SK-N-SH (cell line): ENCODE data around the gene LRRC3C. TPM values are rescaled to one million over a fixed set of nuclear protein-coding genes. Genes with fewer than 3 reads are reported as not detected.
A peak's percentile ranks its signal among the peaks of the same experiment; 100 is the strongest.

Experiments
- CTCF ChIA-PET: fragments of 300-600, 350-600 bp; formaldehyde crosslinking; extraction: SDS; loops from one replicate; lab custom pipeline; 2021; lab: Yijun Ruan, JAX
- POLR2A ChIA-PET: fragments of 350-600 bp; sonication (Branson Sonifier 250); formaldehyde crosslinking; extraction: SDS; loops from one replicate; lab custom pipeline; 2020; ENCODE audit warnings: antibody characterized with exemption, inconsistent platforms; lab: Yijun Ruan, JAX
- DNase-seq: peaks from one replicate; pipeline ENCODE4 v3.0.0; 2012
- H2AFZ ChIP-seq: fragments of 200-600 bp; sonication (generic); 2 replicates; pipeline ENCODE4 v1.8.1; 2016; ENCODE audit warnings: antibody characterized with exemption, mild to moderate bottlenecking, low read depth
- H3F3A ChIP-seq: fragments of 200-600 bp; sonication (generic); replicated peaks from 2 replicates; pipeline ENCODE3; 2016; ENCODE audit warnings: antibody characterized with exemption, mild to moderate bottlenecking; ENCODE audit not compliant: insufficient read depth
- H3K27ac ChIP-seq, 2 experiments: fragments of 200-500 bp in 1 of 2; fragments of 200-600 bp in 1 of 2; sonication (Bioruptor generic) in 1 of 2; sonication (generic), shearing (Covaris generic) in 1 of 2; 2 replicates each; pipeline versions ENCODE4 v1.5.1 to v1.6.1; 2014 to 2016; ENCODE audit warnings: low read depth in 2 of 2, inconsistent platforms in 1 of 2, low read length in 1 of 2, mild to moderate bottlenecking in 1 of 2, mixed read lengths in 1 of 2
- H3K27me3 ChIP-seq: fragments of 200-600 bp; sonication (generic), shearing (Covaris generic); 2 replicates; pipeline ENCODE4 v1.6.1; 2016; ENCODE audit warnings: mixed run types; ENCODE audit not compliant: insufficient read depth
- H3K36me3 ChIP-seq, 2 experiments: fragments of 200-500 bp in 1 of 2; fragments of 200-600 bp in 1 of 2; sonication (Bioruptor generic) in 1 of 2; sonication (generic) in 1 of 2; replicated peaks in 1 of 2; 2 replicates each; pipeline versions ENCODE3 to v1.5.1; 2014 to 2016; ENCODE audit warnings: low read length in 1 of 2, mild to moderate bottlenecking in 1 of 2; ENCODE audit not compliant: insufficient read depth in 2 of 2, control insufficient read depth in 1 of 2
- H3K4me1 ChIP-seq, 2 experiments: fragments of 200-500 bp in 1 of 2; fragments of 200-600 bp in 1 of 2; sonication (Bioruptor generic) in 1 of 2; sonication (generic), shearing (Covaris generic) in 1 of 2; 2 replicates each; pipeline versions ENCODE4 v1.5.1 to v1.6.1; 2014 to 2016; ENCODE audit warnings: low read depth in 1 of 2, low read length in 1 of 2, mixed run types in 1 of 2; ENCODE audit not compliant: insufficient read depth in 2 of 2, control insufficient read depth in 1 of 2
- H3K4me2 ChIP-seq: fragments of 200-600 bp; sonication (generic), shearing (Covaris generic); 2 replicates; pipeline ENCODE4 v1.6.1; 2017; ENCODE audit warnings: mixed run types
- H3K4me3 ChIP-seq, 2 experiments: fragments of 200-500 bp in 1 of 2; fragments of 200-600 bp in 1 of 2; sonication (Bioruptor generic) in 1 of 2; sonication (generic), shearing (Covaris generic) in 1 of 2; 2 replicates each; pipeline versions ENCODE4 v1.5.1 to v1.8.1; 2014 to 2016; ENCODE audit warnings: low read depth in 2 of 2, inconsistent platforms in 1 of 2, low read length in 1 of 2, mild to moderate bottlenecking in 1 of 2, mixed read lengths in 1 of 2, moderate library complexity in 1 of 2
- H3K79me2 ChIP-seq: fragments of 200-600 bp; sonication (generic); 2 replicates; pipeline ENCODE4 v1.8.1; 2017; ENCODE audit warnings: mild to moderate bottlenecking; ENCODE audit not compliant: insufficient read depth
- H3K9ac ChIP-seq: fragments of 200-600 bp; sonication (generic); 2 replicates; pipeline ENCODE4 v1.6.1; 2017; ENCODE audit warnings: mixed run types
- H3K9me2 ChIP-seq: fragments of 200-600 bp; sonication (generic); 2 replicates; pipeline ENCODE4 v1.6.1; 2017; ENCODE audit warnings: mixed run types
- H3K9me3 ChIP-seq: fragments of 200-600 bp; sonication (generic); 2 replicates; pipeline ENCODE4 v1.6.1; 2017; ENCODE audit warnings: mixed run types, mild to moderate bottlenecking, moderate library complexity
- H4K20me1 ChIP-seq: fragments of 200-600 bp; sonication (generic); 2 replicates; pipeline ENCODE4 v1.6.1; 2017; ENCODE audit warnings: mild to moderate bottlenecking, mixed run types; ENCODE audit not compliant: insufficient read depth
- EZH2phosphoT487 ChIP-seq: fragments of 200-600 bp; sonication (generic); IDR thresholded peaks from 2 replicates; pipeline ENCODE4 v1.6.1; 2017; ENCODE audit warnings: low read depth, mixed run types, mild to moderate bottlenecking, antibody characterized with exemption, moderate library complexity, borderline replicate concordance
- FOSL2 ChIP-seq: IDR thresholded peaks from 2 replicates; pipeline ENCODE4 v1.4.0; 2012; ENCODE audit warnings: low read depth, mild to moderate bottlenecking, moderate library complexity, borderline replicate concordance
- GABPA ChIP-seq: IDR thresholded peaks from 2 replicates; pipeline ENCODE4 v1.4.0; 2012; ENCODE audit warnings: low read depth, mild to moderate bottlenecking
- IRF3 ChIP-seq: fragments of 150-350 bp; IDR thresholded peaks from 2 replicates; pipeline ENCODE4 v1.6.1; 2016; ENCODE audit warnings: mild to moderate bottlenecking, low read depth, low read length
- JUND ChIP-seq: IDR thresholded peaks from 2 replicates; pipeline ENCODE4 v1.4.0; 2012
- NRF1 ChIP-seq: IDR thresholded peaks from 2 replicates; pipeline ENCODE4 v1.6.1; 2012; ENCODE audit warnings: low read depth, mild to moderate bottlenecking, low read length
- RAD21 ChIP-seq: IDR thresholded peaks from 2 replicates; pipeline ENCODE4 v1.6.1; 2012; ENCODE audit warnings: mild to moderate bottlenecking, low read length
- RFX5 ChIP-seq: IDR thresholded peaks from 2 replicates; pipeline ENCODE4 v1.6.1; 2012; ENCODE audit warnings: mild to moderate bottlenecking, improper control_type of control experiment, low read length
- RXRA ChIP-seq: IDR thresholded peaks from 2 replicates; pipeline ENCODE4 v1.4.0; 2012; ENCODE audit warnings: low read depth, mild to moderate bottlenecking, borderline replicate concordance
- SMC3 ChIP-seq: IDR thresholded peaks from 2 replicates; pipeline ENCODE4 v1.6.1; 2012; ENCODE audit warnings: low read depth, low read length, improper control_type of control experiment
- TEAD4 ChIP-seq: IDR thresholded peaks from 2 replicates; pipeline ENCODE4 v1.4.0; 2012; ENCODE audit warnings: mild to moderate bottlenecking, borderline replicate concordance; ENCODE audit not compliant: insufficient read depth
- USF1 ChIP-seq: IDR thresholded peaks from 2 replicates; pipeline ENCODE4 v1.4.0; 2012; ENCODE audit warnings: low read depth, borderline replicate concordance
- USF2 ChIP-seq: fragments of 150-350 bp; IDR thresholded peaks from 2 replicates; pipeline ENCODE4 v1.6.1; 2017; ENCODE audit warnings: antibody characterized with exemption, low read length, low read depth, borderline replicate concordance
- WGBS: methylation state at CpG from one replicate; pipeline ENCODE4 v1.1.6; 2017; ENCODE audit warnings: low lambda C conversion rate; 5-methylcytosine and 5-hydroxymethylcytosine counted together
- polyA plus RNA-seq, 3 experiments: library from polyadenylated mRNA; depleted of rRNA; stranded (reverse); fragments of >200 nt; gene quantifications; 2 replicates each; pipeline ENCODE4 v1.2.3, GENCODE V29; 2012

LRRC3C gene
- polyA plus RNA-seq, 1 of the 3 experiments (the other 2 are of a cell fraction), result not detected

GRCh38 chr17:39934324-39934723 is 6.8 kb downstream of the LRRC3C start:
- no peak overlapping the region for H3K4me2 ChIP-seq
- 72% methylated on average over 5 of the region's 5 CpGs for WGBS
- H3K27ac ChIP-seq, result no peak overlapping the region
- peaks cover 7% of the 10 kb centered on the region; the same call in 1 of the 2 replicates for H4K20me1 ChIP-seq
- no peaks in the 10 kb centered on the region for H3K9me2 ChIP-seq
- TF ChIP-seq IRF3 (no peak), GABPA (no peak), USF2 (no peak), RAD21 (no peak)
- no peak for DNase-seq
- no peaks in the 10 kb centered on the region for H3K79me2 ChIP-seq
- no peak overlapping the region for H2AFZ ChIP-seq
- H3K4me1 ChIP-seq, result peaks cover 4 to 5% of the 10 kb centered on the region in 2 experiments; a peak in 2 of 4 replicates
- no peaks in the 10 kb centered on the region for H3K36me3 ChIP-seq
- H3K9ac ChIP-seq, result no peak overlapping the region
- no peak overlapping the region for H3K4me3 ChIP-seq
- no peaks in the 10 kb centered on the region for H3K27me3 ChIP-seq
- no peaks in the 10 kb centered on the region for H3K9me3 ChIP-seq
- POLR2A ChIA-PET, result no interaction called here
- peaks cover 24% of the 10 kb centered on the region for H3F3A ChIP-seq
- CTCF ChIA-PET, result no interaction called here

- Histone ChIP-seq H3K9me2 (no peaks in the 10 kb centered on the region), H3K4me1 (peaks cover 9 to 14% of the 10 kb centered on the region in 2 experiments; a peak in 2 of 4 replicates), H3F3A (peaks cover 23% of the 10 kb centered on the region), H4K20me1 (no peaks in the 10 kb centered on the region), H3K27ac (no peak overlapping the region), H3K9me3 (no peaks in the 10 kb centered on the region), H2AFZ (no peak overlapping the region), H3K27me3 (no peaks in the 10 kb centered on the region), H3K4me3 (no peak overlapping the region), H3K36me3 (no peaks in the 10 kb centered on the region), H3K9ac (no peak overlapping the region), H3K79me2 (no peaks in the 10 kb centered on the region), H3K4me2 (no peak overlapping the region; the same call in 1 of the 2 replicates)
- DNase-seq, result no peak
- CTCF ChIA-PET, result no interaction called here
- POLR2A ChIA-PET, result no interaction called here
- WGBS, result 43% methylated on average over 3 of the region's 3 CpGs
- no peak for TF ChIP-seq USF1
- TF ChIP-seq SMC3, result no peak
- TF ChIP-seq TEAD4, result no peak
- TF ChIP-seq JUND, result 0 out of 2 replicates have a peak, but pooled peaks have one; percentile 12
- TF ChIP-seq NRF1, result no peak
- TF ChIP-seq RXRA, result no peak
- no peak for TF ChIP-seq RFX5
- TF ChIP-seq EZH2phosphoT487, result no peak
- peak; percentile 20; the same call in 1 of the 2 replicates for TF ChIP-seq FOSL2
Observed at GRCh38 chr17:39935909-39936308, 8.4 kb downstream of the LRRC3C start.
